ENCODE results near the gene PDE9A. TPM values are rescaled to one million over a fixed set of nuclear protein-coding genes. Genes with fewer than 3 reads are reported as not detected.

Gene PDE9A
- total RNA-seq, 1 experiment from 2014 or later = 31.9 TPM

DNA sequence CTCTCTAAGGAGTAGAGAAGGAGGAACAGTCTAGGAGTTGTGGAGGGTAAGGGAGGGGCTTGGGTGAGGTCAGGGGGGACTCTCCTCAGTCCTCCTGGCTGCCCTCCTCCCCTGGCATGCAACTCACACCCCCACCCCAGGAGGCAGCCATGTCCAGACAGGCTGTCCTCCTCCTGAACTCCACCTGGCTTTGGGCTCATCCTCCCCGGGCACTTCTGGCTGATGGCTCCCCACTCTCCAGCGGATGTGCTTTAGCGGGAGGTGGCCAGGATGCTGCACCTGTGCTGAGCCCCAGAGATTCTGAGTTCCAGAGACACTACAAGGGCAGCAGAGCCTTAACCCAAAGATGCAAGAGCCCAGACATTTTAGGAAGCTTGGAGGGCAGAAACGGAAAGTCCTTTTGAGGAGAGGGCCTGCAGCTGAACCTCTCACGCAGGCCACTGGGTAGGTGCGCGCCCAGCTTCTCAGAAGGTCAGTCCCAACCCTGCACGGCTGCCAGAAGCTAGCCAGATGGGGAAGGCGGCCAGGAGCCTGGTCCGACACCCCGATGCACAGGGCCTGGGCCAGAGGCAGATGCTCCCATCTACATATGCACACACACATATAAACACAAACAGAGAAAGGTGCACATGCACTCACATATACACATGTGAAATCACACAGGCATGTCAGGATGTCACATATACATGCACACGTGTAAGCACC lies 83.4 kb downstream of the PDE9A start:
- no peak overlapping the region for H4K91ac ChIP-seq (ENCODE audit: insufficient read length, low read depth, low read length)
- WGBS (ENCODE audit: extremely low coverage, insufficient read length, low lambda C conversion rate) = no CpG with 5 or more reads among the region's 12 CpGs

More for the DNA sequence above, 83.4 kb downstream of the PDE9A start:
- Histone ChIP-seq H3K56ac (ENCODE audit: insufficient read length, low read depth, low read length) (no peak overlapping the region), H3K27me3 (ENCODE audit: insufficient read depth, low read length) (no peaks in the 10 kb centered on the region), H3K79me2 (ENCODE audit: insufficient read depth, low read length) (no peaks in the 10 kb centered on the region), H3K79me1 (ENCODE audit: insufficient read depth, low read depth, low read length, poor library complexity, severe bottlenecking) (no peaks in the 10 kb centered on the region), H3K4me2 (ENCODE audit: insufficient read depth, insufficient read length, low read length) (no peak overlapping the region), H2BK15ac (ENCODE audit: low read depth, low read length) (no peak overlapping the region), H2BK120ac (ENCODE audit: low read depth, low read length, poor library complexity, severe bottlenecking) (no peak overlapping the region), H3K9ac (ENCODE audit: extremely low read depth, insufficient read length, low read length) (no peak overlapping the region), H3K4me1 (ENCODE audit: insufficient read depth, low read length) (peaks cover 4% of the 10 kb centered on the region; the same call in 1 of the 2 replicates), H3K23me2 (ENCODE audit: insufficient read length, low read depth, low read length, poor library complexity, severe bottlenecking) (no peaks in the 10 kb centered on the region), H3K14ac (ENCODE audit: insufficient read depth, low read length) (no peak overlapping the region; the same call in 1 of the 2 replicates), H3K9me3 (ENCODE audit: control insufficient read depth, low read depth, low read length) (no peaks in the 10 kb centered on the region), H4K8ac (replicated peaks; ENCODE audit: insufficient read length, low read depth, low read length) (no peak overlapping the region), H3T11ph (ENCODE audit: low read length) (no peak overlapping the region), H4K5ac (ENCODE audit: insufficient read length, low read depth, low read length) (no peak overlapping the region), H3K18ac (ENCODE audit: insufficient read length, low read depth, low read length) (no peak overlapping the region), H3K23ac (ENCODE audit: insufficient read length, low read depth, low read length) (no peak overlapping the region), H2BK12ac (ENCODE audit: insufficient read length, low read depth, low read length) (no peak overlapping the region), H3K4ac (ENCODE audit: low read depth, low read length) (no peak overlapping the region), H3K27ac (ENCODE audit: insufficient read length, low read depth, low read length) (no peak overlapping the region), H2BK5ac (ENCODE audit: insufficient read length, low read length) (no peak overlapping the region), H2AFZ (ENCODE audit: low read length) (no peak overlapping the region), H4K20me1 (ENCODE audit: control insufficient read depth, insufficient read depth, insufficient read length) (no peaks in the 10 kb centered on the region), H2BK20ac (ENCODE audit: low read depth, low read length, poor library complexity, severe bottlenecking) (no peak overlapping the region), H2AK5ac (ENCODE audit: insufficient read length, low read length) (no peak overlapping the region)
- H3K27me3 Mint-ChIP-seq (ENCODE audit: low read depth) = no peaks in the 10 kb centered on the region
- no peak overlapping the region for H3K4me3 Mint-ChIP-seq
- H3K9me3 Mint-ChIP-seq = no peaks in the 10 kb centered on the region
- H3K4me1 Mint-ChIP-seq = peaks cover 7 to 18% of the 10 kb centered on the region in 2 experiments
- peaks cover 40 to 64% (median 56%) of the 10 kb centered on the region in 3 experiments for H3K36me3 Mint-ChIP-seq (ENCODE audit: insufficient read depth in 1 of 3, low read depth in 3 of 3)
- TF ChIP-seq, protein P1, sequence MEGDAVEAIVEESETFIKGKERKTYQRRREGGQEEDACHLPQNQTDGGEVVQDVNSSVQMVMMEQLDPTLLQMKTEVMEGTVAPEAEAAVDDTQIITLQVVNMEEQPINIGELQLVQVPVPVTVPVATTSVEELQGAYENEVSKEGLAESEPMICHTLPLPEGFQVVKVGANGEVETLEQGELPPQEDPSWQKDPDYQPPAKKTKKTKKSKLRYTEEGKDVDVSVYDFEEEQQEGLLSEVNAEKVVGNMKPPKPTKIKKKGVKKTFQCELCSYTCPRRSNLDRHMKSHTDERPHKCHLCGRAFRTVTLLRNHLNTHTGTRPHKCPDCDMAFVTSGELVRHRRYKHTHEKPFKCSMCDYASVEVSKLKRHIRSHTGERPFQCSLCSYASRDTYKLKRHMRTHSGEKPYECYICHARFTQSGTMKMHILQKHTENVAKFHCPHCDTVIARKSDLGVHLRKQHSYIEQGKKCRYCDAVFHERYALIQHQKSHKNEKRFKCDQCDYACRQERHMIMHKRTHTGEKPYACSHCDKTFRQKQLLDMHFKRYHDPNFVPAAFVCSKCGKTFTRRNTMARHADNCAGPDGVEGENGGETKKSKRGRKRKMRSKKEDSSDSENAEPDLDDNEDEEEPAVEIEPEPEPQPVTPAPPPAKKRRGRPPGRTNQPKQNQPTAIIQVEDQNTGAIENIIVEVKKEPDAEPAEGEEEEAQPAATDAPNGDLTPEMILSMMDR (conservative IDR thresholded peaks at IDR 0.05) = no peak
- DNase-seq = no peak
- no peak overlapping the region for H3K27ac Mint-ChIP-seq
